NCI-H2107 (cell line): Measurements from ENCODE around the gene TIMP3.
"Not testable (repeated sequence)": the region's sequence is repeated elsewhere in the genome, so short reads cannot be mapped to it uniquely, and the experiment has no call there.

ENCODE experiments used
- DNase-seq: peaks from one replicate; lab custom pipeline; 2025; lab: John Stamatoyannopoulos, UW

The TIMP3 gene

GRCh38 chr22:32855045-32855756 is 53.7 kb downstream of the TIMP3 start:
- no peak for DNase-seq

- no peak for DNase-seq
Measured at GRCh38 chr22:32858121-32858703, 56.7 kb downstream of the TIMP3 start.

- DNase-seq = no peak
Measured at GRCh38 chr22:32858957-32859356, 57.5 kb downstream of the TIMP3 start.

GRCh38 chr22:32859743-32860142 is 58.2 kb downstream of the TIMP3 start:
- no peak for DNase-seq

GRCh38 chr22:32861330-32861729 is 59.8 kb downstream of the TIMP3 start:
- DNase-seq = no peak

GRCh38 chr22:32862083-32862482 is 60.6 kb downstream of the TIMP3 start:
- DNase-seq = no peak

- no peak for DNase-seq
Measured at GRCh38 chr22:32862936-32863661, 61.6 kb downstream of the TIMP3 start.

GRCh38 chr22:32864041-32864440 is 62.5 kb downstream of the TIMP3 start:
- DNase-seq = no peak

- no peak for DNase-seq
Measured at GRCh38 chr22:32864596-32864995, 63.1 kb downstream of the TIMP3 start.

- no peak for DNase-seq
Measured at GRCh38 chr22:32866953-32867352, 65.4 kb downstream of the TIMP3 start.

GRCh38 chr22:32868946-32869345 is 67.4 kb downstream of the TIMP3 start:
- no peak for DNase-seq

GRCh38 chr22:32870474-32870873 is 69.0 kb downstream of the TIMP3 start:
- no peak for DNase-seq

- not testable (repeated sequence) for DNase-seq
Measured at GRCh38 chr22:32873604-32874003, 72.1 kb downstream of the TIMP3 start.

GRCh38 chr22:32874385-32874784 is 72.9 kb downstream of the TIMP3 start:
- DNase-seq = no peak

- DNase-seq = no peak
Measured at GRCh38 chr22:32874976-32875375, 73.5 kb downstream of the TIMP3 start.

- DNase-seq = no peak
Measured at GRCh38 chr22:32876516-32876915, 75.0 kb downstream of the TIMP3 start.

GRCh38 chr22:32877196-32877595 is 75.7 kb downstream of the TIMP3 start:
- no peak for DNase-seq

GRCh38 chr22:32879550-32879949 is 78.0 kb downstream of the TIMP3 start:
- DNase-seq = no peak

GRCh38 chr22:32880061-32880460 is 78.6 kb downstream of the TIMP3 start:
- DNase-seq = no peak

GRCh38 chr22:32880505-32880892 is 79.0 kb downstream of the TIMP3 start:
- DNase-seq = no peak

GRCh38 chr22:32880893-32881596 is 79.5 kb downstream of the TIMP3 start:
- no peak for DNase-seq

- DNase-seq = no peak
Measured at GRCh38 chr22:32882360-32882755, 80.9 kb downstream of the TIMP3 start.
